Endothelial cell of umbilical vein (primary cell): ENCODE results near the gene MICAL3. TPM values are rescaled to one million over a fixed set of nuclear protein-coding genes. Genes with fewer than 3 reads are reported as not detected.

Experiments
- BruUV-seq: library from RNA; stranded (reverse); fragments of 400-500 nt; replicated peaks from 2 replicates; lab custom pipeline; 2021; lab: Mats Ljungman, UMichigan
- CTCF ChIA-PET: fragments of 300-600, 350-600 bp; sonication (Branson Sonifier 250); formaldehyde crosslinking; loops from one replicate; lab custom pipeline; 2021; ENCODE audit warnings: antibody characterized with exemption, inconsistent platforms; lab: Charles Lee
- POLR2A ChIA-PET: fragments of 300-600, 350-600 bp; sonication (Branson Sonifier 250); formaldehyde crosslinking; loops from one replicate; lab custom pipeline; 2021; ENCODE audit warnings: antibody characterized with exemption, inconsistent platforms; lab: Charles Lee
- DNase-seq: peaks from one replicate; pipeline ENCODE4 v3.0.0-alpha.2; 2011; ENCODE audit warnings: low read depth, low spot score
- FAIRE-seq: peaks from 2 replicates; lab custom pipeline; 2011; peaks lifted over from hg19 to GRCh38; lab: Jason Lieb, UNC
- H2AFZ ChIP-seq: 2 replicates; pipeline ENCODE4 v1.6.0; 2012; ENCODE audit warnings: low read depth, low read length, control low read depth, inconsistent platforms
- H3K27ac ChIP-seq: 2 replicates; pipeline ENCODE4 v1.5.1; 2011; ENCODE audit warnings: low read depth, mild to moderate bottlenecking, control low read depth, low read length, moderate library complexity; ENCODE audit not compliant: insufficient read depth
- H3K27me3 ChIP-seq, 2 experiments: 2 replicates each; pipeline versions ENCODE4 v1.6.0 to v1.6.1; 2011; ENCODE audit warnings: low read length in 2 of 2, mixed read lengths in 1 of 2; ENCODE audit not compliant: control insufficient read depth in 2 of 2, insufficient read depth in 2 of 2
- H3K36me3 ChIP-seq, 2 experiments: 2 replicates in 1 of 2; 3 replicates in 1 of 2; pipeline ENCODE4 v1.5.1; 2011; ENCODE audit warnings: low read length in 2 of 2, mild to moderate bottlenecking in 1 of 2, moderate library complexity in 1 of 2; ENCODE audit not compliant: control insufficient read depth in 2 of 2, insufficient read depth in 2 of 2; ENCODE audit errors: extremely low read depth in 1 of 2
- H3K4me1 ChIP-seq: 3 replicates; pipeline ENCODE4 v1.5.1; 2011; ENCODE audit warnings: mild to moderate bottlenecking, low read length; ENCODE audit not compliant: control insufficient read depth, insufficient read depth; ENCODE audit errors: extremely low read depth
- H3K4me2 ChIP-seq: 2 replicates; pipeline ENCODE4 v1.6.1; 2011; ENCODE audit warnings: low read length, control low read depth, mixed read lengths; ENCODE audit not compliant: insufficient read depth
- H3K4me3 ChIP-seq, 3 experiments: fragments of 200-600 bp in 1 of 3; sonication (generic), shearing (Covaris generic) in 1 of 3; replicated peaks in 1 of 3; 2 replicates each; pipeline ENCODE4 v1.5.1; 2011 to 2016; ENCODE audit warnings: control low read depth in 3 of 3, low read length in 3 of 3, mild to moderate bottlenecking in 2 of 3, inconsistent platforms in 1 of 3, low read depth in 1 of 3, moderate library complexity in 1 of 3; ENCODE audit not compliant: insufficient read depth in 1 of 3
- H3K79me2 ChIP-seq: 2 replicates; pipeline ENCODE4 v1.6.0; 2012; ENCODE audit warnings: low read length, inconsistent platforms; ENCODE audit not compliant: control insufficient read depth, insufficient read depth
- H3K9ac ChIP-seq: replicated peaks from 2 replicates; pipeline ENCODE3; 2011; ENCODE audit warnings: low read length, control low read depth; ENCODE audit not compliant: insufficient read depth; ENCODE audit errors: extremely low read depth
- H3K9me1 ChIP-seq: replicated peaks from 3 replicates; pipeline ENCODE4 v1.6.0; 2011; ENCODE audit warnings: mild to moderate bottlenecking, low read length; ENCODE audit not compliant: control insufficient read depth, insufficient read depth; ENCODE audit errors: extremely low read depth
- H3K9me3 ChIP-seq: replicated peaks from 2 replicates; pipeline ENCODE4 v1.5.1; 2012; ENCODE audit warnings: low read length, inconsistent platforms; ENCODE audit not compliant: control insufficient read depth, insufficient read depth
- H4K20me1 ChIP-seq: replicated peaks from 2 replicates; pipeline ENCODE3; 2011; ENCODE audit warnings: mild to moderate bottlenecking, low read length; ENCODE audit not compliant: control insufficient read depth, insufficient read depth; ENCODE audit errors: extremely low read depth
- CTCF ChIP-seq, 2 donors: IDR thresholded peaks; 1 replicate in 1 of 2; 2 replicates in 1 of 2; pipeline ENCODE4 v1.5.1; 2011; ENCODE audit warnings: low read length in 2 of 2, mild to moderate bottlenecking in 2 of 2, moderate library complexity in 2 of 2, control low read depth in 1 of 2, inconsistent platforms in 1 of 2, low read depth in 1 of 2; ENCODE audit not compliant: insufficient read depth in 1 of 2; ENCODE audit errors: extremely low read depth in 1 of 2
- EZH2 ChIP-seq: IDR thresholded peaks from 2 replicates; pipeline ENCODE4 v1.6.1; 2012; ENCODE audit warnings: borderline replicate concordance, low read depth, mild to moderate bottlenecking, moderate library complexity, low read length, inconsistent platforms; ENCODE audit not compliant: severe bottlenecking
- FOS ChIP-seq: IDR thresholded peaks from 2 replicates; pipeline ENCODE4 v1.6.1; 2011; ENCODE audit warnings: mild to moderate bottlenecking, low read length, moderate library complexity, borderline replicate concordance; ENCODE audit not compliant: insufficient read depth
- GATA2 ChIP-seq: IDR thresholded peaks from 2 replicates; pipeline ENCODE4 v1.7.0; 2011; ENCODE audit warnings: low read depth, mild to moderate bottlenecking, moderate library complexity, mixed read lengths, low read length; ENCODE audit not compliant: insufficient read length, insufficient read depth
- JUN ChIP-seq: IDR thresholded peaks from 2 replicates; pipeline ENCODE4 v1.6.1; 2011; ENCODE audit warnings: borderline replicate concordance, low read depth; ENCODE audit not compliant: insufficient read length, insufficient read depth
- MAX ChIP-seq: IDR thresholded peaks from 2 replicates; pipeline ENCODE4 v1.6.1; 2011; ENCODE audit not compliant: insufficient read depth, insufficient read length
- MYC ChIP-seq: IDR thresholded peaks from one replicate; pipeline ENCODE4 v1.6.1; 2011; ENCODE audit warnings: mild to moderate bottlenecking, low read depth, low read length
- POLR2A ChIP-seq: IDR thresholded peaks from 2 replicates; pipeline ENCODE4 v1.6.1; 2012; ENCODE audit warnings: low read depth, mild to moderate bottlenecking, control low read depth, low read length
- POLR2AphosphoS5 ChIP-seq: IDR thresholded peaks from 2 replicates; pipeline ENCODE4 v1.6.1; 2012; ENCODE audit warnings: low read depth, mild to moderate bottlenecking, control low read depth, low read length, moderate library complexity; ENCODE audit not compliant: insufficient read depth
- dilution Hi-C: fragments of 300-500 bp; cut with MboI; formaldehyde crosslinking; loops from one replicate; pipeline ENCODE4 v1.15.0; 2019; ENCODE audit warnings: low sequenced_read_pairs; ENCODE audit not compliant: extremely low pct_ligation_motif_present
- intact Hi-C: fragments of 100-400 bp; cut with micrococcal nuclease; formaldehyde crosslinking; loops from one replicate; pipeline ENCODE4 v1.10.0; 2022
- polyA plus RNA-seq, 4 experiments: library from polyadenylated mRNA; depleted of rRNA in 3 of 4; stranded (reverse) in 3 of 4; unstranded in 1 of 4; fragments of >200 nt; gene quantifications; 2 replicates each; pipeline versions ENCODE4 v1.2.1 to v1.2.3, GENCODE V29; 2011 to 2012; ENCODE audit warnings: missing spikeins in 1 of 4
- total RNA-seq: library from RNA; stranded (reverse); gene quantifications from 2 replicates; pipeline ENCODE4 v1.2.3, GENCODE V29; 2021

Gene MICAL3
- total and polyA plus RNA-seq, 2 donors (not counting 3 experiments of a cell fraction or from before 2014, with no cell fraction given), result 14.5 to 63.7 TPM

- TF ChIP-seq FOS, result no peak
- TF ChIP-seq CTCF (IDR thresholded peaks at IDR 0.05; ENCODE audit: extremely low read depth in 1 of 2, insufficient read depth in 1 of 2, low read depth in 1 of 2, low read length in 2 of 2), result no peak
- no peak for TF ChIP-seq MAX
- no peak for TF ChIP-seq EZH2
- TF ChIP-seq POLR2AphosphoS5, result no peak
- no peak for TF ChIP-seq POLR2A
- no peak for TF ChIP-seq MYC
- no peak for TF ChIP-seq JUN
- TF ChIP-seq GATA2, result no peak
- Histone ChIP-seq H3K4me2 (no peak overlapping the region), H3K27me3 (no peaks in the 10 kb centered on the region), H2AFZ (no peak overlapping the region), H3K9me1 (no peaks in the 10 kb centered on the region), H3K4me3 (no peak overlapping the region), H3K36me3 (no peaks in the 10 kb centered on the region), H3K79me2 (peaks cover 73% of the 10 kb centered on the region), H3K4me1 (no peaks in the 10 kb centered on the region), H3K9ac (no peak overlapping the region), H4K20me1 (no peaks in the 10 kb centered on the region), H3K9me3 (no peaks in the 10 kb centered on the region), H3K27ac (no peak overlapping the region)
- FAIRE-seq (no peak), DNase-seq (no peak)
- dilution Hi-C loops, result no loop called here
- intact Hi-C loops, result no loop called here
- no TSS peak for BruUV-seq
- ChIA-PET POLR2A (no interaction called here), CTCF (no interaction called here)
Observed at GRCh38 chr22:17944256-17944655, 80.1 kb downstream of the MICAL3 start.
